Glutamatergic neuron (in vitro differentiated cells): Measurements from ENCODE around the gene ACACB. TPM values are rescaled to one million over a fixed set of nuclear protein-coding genes. Genes with fewer than 3 reads are reported as not detected.
"Not testable (repeated sequence)": the region's sequence is repeated elsewhere in the genome, so short reads cannot be mapped to it uniquely, and the experiment has no call there.

Experiments used
- DNase-seq: peaks from one replicate; pipeline ENCODE4 v3.0.0; 2022
- H3K27ac Mint-ChIP-seq: one replicate; pipeline ENCODE4 v1.8.0; 2020; ENCODE audit warnings: mild to moderate bottlenecking, mixed read lengths, inconsistent platforms; ENCODE audit not compliant: unreplicated experiment
- H3K27me3 Mint-ChIP-seq: one replicate; pipeline ENCODE4 v1.8.0; 2020; ENCODE audit warnings: mild to moderate bottlenecking, moderate library complexity, mixed read lengths, inconsistent platforms; ENCODE audit not compliant: unreplicated experiment
- H3K36me3 Mint-ChIP-seq: one replicate; pipeline ENCODE4 v1.8.0; 2020; ENCODE audit warnings: mild to moderate bottlenecking, mixed read lengths, inconsistent platforms; ENCODE audit not compliant: unreplicated experiment
- H3K4me1 Mint-ChIP-seq: one replicate; pipeline ENCODE4 v1.8.0; 2020; ENCODE audit warnings: mild to moderate bottlenecking, low read depth, mixed read lengths, inconsistent platforms; ENCODE audit not compliant: unreplicated experiment
- H3K4me3 Mint-ChIP-seq: one replicate; pipeline ENCODE4 v1.8.0; 2020; ENCODE audit warnings: mild to moderate bottlenecking, mixed read lengths, inconsistent platforms; ENCODE audit not compliant: unreplicated experiment
- H3K9me3 Mint-ChIP-seq: one replicate; pipeline ENCODE4 v1.8.0; 2020; ENCODE audit warnings: mild to moderate bottlenecking, moderate library complexity, mixed read lengths, inconsistent platforms; ENCODE audit not compliant: unreplicated experiment
- CTCF ChIP-seq: fragments of 200-600 bp; sonication (generic); IDR thresholded peaks from one replicate; pipeline ENCODE4 v1.5.0; 2021; ENCODE audit not compliant: partially characterized antibody, unreplicated experiment
- total RNA-seq: library from RNA; stranded (reverse); fragmentation: NEBNext Ultra II Directional; extraction: Animal tissue kit (Norgen Biotek cat#: 25700); gene quantifications from one replicate; pipeline ENCODE4 v1.2.1, GENCODE V29; 2021; ENCODE audit not compliant: unreplicated experiment

The ACACB gene
- total RNA-seq, 1 donor from 2014 or later, result 3.8 TPM

GRCh38 chr12:109167781-109168180 lies 51.4 kb downstream of the ACACB start:
- TF ChIP-seq CTCF, result no peak
- Mint-ChIP-seq H3K36me3 (no peaks in the 10 kb centered on the region), H3K27ac (no peak overlapping the region), H3K4me1 (no peaks in the 10 kb centered on the region), H3K9me3 (no peaks in the 10 kb centered on the region), H3K4me3 (no peak overlapping the region), H3K27me3 (peaks cover 2% of the 10 kb centered on the region)
- DNase-seq, result no peak

- Mint-ChIP-seq H3K27ac (no peak overlapping the region), H3K4me3 (no peak overlapping the region), H3K36me3 (no peaks in the 10 kb centered on the region), H3K4me1 (no peaks in the 10 kb centered on the region), H3K27me3 (no peaks in the 10 kb centered on the region), H3K9me3 (no peaks in the 10 kb centered on the region)
- TF ChIP-seq CTCF, result no peak
- DNase-seq, result no peak
These were observed 52.9 kb downstream of the ACACB start for GRCh38 chr12:109169262-109169661.

GRCh38 chr12:109169686-109170085 lies 53.3 kb downstream of the ACACB start:
- no peak for DNase-seq
- Mint-ChIP-seq H3K4me3 (no peak overlapping the region), H3K27me3 (no peaks in the 10 kb centered on the region), H3K4me1 (no peaks in the 10 kb centered on the region), H3K9me3 (no peaks in the 10 kb centered on the region), H3K36me3 (no peaks in the 10 kb centered on the region), H3K27ac (no peak overlapping the region)
- TF ChIP-seq CTCF, result no peak

- no peak for DNase-seq
- no peak overlapping the region for H3K27ac Mint-ChIP-seq
- H3K4me1 Mint-ChIP-seq, result no peaks in the 10 kb centered on the region
- H3K36me3 Mint-ChIP-seq, result no peaks in the 10 kb centered on the region
- H3K4me3 Mint-ChIP-seq, result no peak overlapping the region
- H3K27me3 Mint-ChIP-seq, result no peaks in the 10 kb centered on the region
- no peak for TF ChIP-seq CTCF
- no peaks in the 10 kb centered on the region for H3K9me3 Mint-ChIP-seq
These were observed 53.9 kb downstream of the ACACB start for GRCh38 chr12:109170324-109170723.

- H3K4me1 Mint-ChIP-seq, H3K36me3 Mint-ChIP-seq, H3K4me3 Mint-ChIP-seq, H3K9me3 Mint-ChIP-seq, H3K27me3 Mint-ChIP-seq, DNase-seq, H3K27ac Mint-ChIP-seq: not testable (repeated sequence)
These were observed 56.4 kb downstream of the ACACB start for GRCh38 chr12:109172787-109173186.
